Measurements from ENCODE around the gene PRLR. TPM values are rescaled to one million over a fixed set of nuclear protein-coding genes. Genes with fewer than 3 reads are reported as not detected.

Gene PRLR
- total and polyA plus RNA-seq, 2 experiments from 2014 or later = 0.31 to 2.2 TPM

GRCh38 chr5:35035271-35035670, 195.0 kb downstream of the PRLR start (continued):
- no peak for TF ChIP-seq REST (IDR thresholded peaks at IDR 0.05; ENCODE audit: unreplicated experiment)

GRCh38 chr5:35032356-35032755, 197.9 kb downstream of the PRLR start:
- no peak overlapping the region for H3K4me2 ChIP-seq
- no peak overlapping the region for H3K27ac ChIP-seq (ENCODE audit: low read depth)
- no peaks in the 10 kb centered on the region for H3K79me2 ChIP-seq (replicated peaks; ENCODE audit: insufficient read depth)
- no peak overlapping the region for H3K27ac Mint-ChIP-seq
- no peaks in the 10 kb centered on the region for H3F3A ChIP-seq (replicated peaks; ENCODE audit: low read depth)
- no peaks in the 10 kb centered on the region; the same call in 1 of the 2 replicates for H3K9me2 ChIP-seq (ENCODE audit: insufficient read depth)
- H3K4me3 Mint-ChIP-seq = no peak overlapping the region
- no peaks in the 10 kb centered on the region for H3K36me3 ChIP-seq (ENCODE audit: insufficient read depth)
- H3K4me1 Mint-ChIP-seq = peaks cover 18% of the 10 kb centered on the region
- DNase-seq (ENCODE audit: low spot score) (no peak), ATAC-seq (no peak)
- no peak overlapping the region for H3K4me3 ChIP-seq
- H3K27me3 Mint-ChIP-seq (ENCODE audit: insufficient read depth, low read depth, poor library complexity) = no peaks in the 10 kb centered on the region
- H3K4me1 ChIP-seq (ENCODE audit: insufficient read depth) = no peaks in the 10 kb centered on the region
- H3K36me3 Mint-ChIP-seq (ENCODE audit: low read depth) = no peaks in the 10 kb centered on the region
- H3K27me3 ChIP-seq (ENCODE audit: insufficient read depth) = no peaks in the 10 kb centered on the region
- no peaks in the 10 kb centered on the region for H3K9me3 Mint-ChIP-seq
- no peak overlapping the region for H2AFZ ChIP-seq
- no peaks in the 10 kb centered on the region for H4K20me1 ChIP-seq (replicated peaks; ENCODE audit: insufficient read depth)
- TF ChIP-seq POLR2AphosphoS5 (IDR thresholded peaks at IDR 0.05; ENCODE audit: low read depth) (no peak), ETS1 (IDR thresholded peaks at IDR 0.05) (no peak), EZH2phosphoT487 (IDR thresholded peaks at IDR 0.05; ENCODE audit: unreplicated experiment) (no peak), ZNF462 (CRISPR knock-in tag; IDR thresholded peaks at IDR 0.05) (no peak), ZNF331 (CRISPR knock-in tag; IDR thresholded peaks at IDR 0.05; ENCODE audit: low read depth) (no peak), CTCF (conservative IDR thresholded peaks at IDR 0.05; ENCODE audit: low read depth in 2 of 2) (no peak), REST (IDR thresholded peaks at IDR 0.05; ENCODE audit: unreplicated experiment) (no peak), NANOG (IDR thresholded peaks at IDR 0.05; ENCODE audit: borderline replicate concordance) (no peak), STAT1 (IDR thresholded peaks at IDR 0.05; ENCODE audit: unreplicated experiment) (no peak)
